ENCODE results near the gene PDLIM1. TPM values are rescaled to one million over a fixed set of nuclear protein-coding genes. Genes with fewer than 3 reads are reported as not detected.

The PDLIM1 gene
- total and polyA plus RNA-seq, 10 of the 15 experiments (the other 5 are each of a cell fraction or from before 2014, with no cell fraction given), result 95.7 to 714 (median 309) TPM

DNA sequence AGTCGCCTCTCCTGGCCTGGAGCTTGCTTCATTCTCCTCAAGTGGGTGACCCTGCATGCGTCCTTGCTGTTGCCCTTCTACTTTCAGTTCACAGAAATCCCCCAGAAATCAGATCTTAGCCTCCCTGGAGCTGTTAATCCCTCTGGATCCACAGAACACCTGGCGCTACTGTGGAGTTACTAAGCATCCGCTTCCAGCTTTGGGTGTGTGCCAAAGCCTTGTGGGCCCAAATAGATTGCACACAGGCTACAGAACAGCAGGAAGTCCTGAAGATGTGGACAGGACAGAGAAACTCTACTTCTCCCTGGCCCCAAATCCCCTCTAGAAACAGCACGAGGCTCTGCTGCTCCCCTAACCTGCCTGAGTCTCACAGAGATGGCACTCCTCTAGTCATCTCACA lies 36.6 kb upstream of the PDLIM1 start:
- ChIA-PET SMC1A (ENCODE audit: uncharacterized antibody, unreplicated experiment) (no interaction called here), CTCF (no interaction called here), RAD21 (ENCODE audit: unreplicated experiment) (no interaction called here), POLR2A (no interaction called here)
- H3K27ac ChIP-seq (ENCODE audit: control insufficient read depth, insufficient read depth), result no peak overlapping the region
- intact Hi-C loops (cut with micrococcal nuclease; ENCODE audit: unreplicated experiment), result no loop called here
- H3K4me2 ChIP-seq (ENCODE audit: control insufficient read depth, insufficient read depth), result no peak overlapping the region
- FAIRE-seq (no peak), ATAC-seq (no peak), DNase-seq (ENCODE audit: low read depth, low spot score) (no peak)
- H3K4me1 ChIP-seq (ENCODE audit: control insufficient read depth, insufficient read depth, low read length), result no peaks in the 10 kb centered on the region
- H2AFZ ChIP-seq (ENCODE audit: control insufficient read depth, low read depth, low read length), result no peak overlapping the region
- 58% methylated on average over 5 of the region's 5 CpGs for WGBS (ENCODE audit: insufficient coverage, insufficient replicate concordance, low lambda C conversion rate, missing lambda C conversion rate)
- no peaks in the 10 kb centered on the region for H4K20me1 ChIP-seq (ENCODE audit: control insufficient read depth, insufficient read depth)
- no peak overlapping the region for H3K9ac ChIP-seq (ENCODE audit: control insufficient read depth, insufficient read depth, low read length)
- no peak for TF ChIP-seq EZH2 (IDR thresholded peaks at IDR 0.05; ENCODE audit: borderline replicate concordance, control insufficient read depth, low read depth, low read length)
- H3K9me3 ChIP-seq (replicated peaks; ENCODE audit: control insufficient read depth, insufficient read depth, low read length), result no peaks in the 10 kb centered on the region
- H3K4me3 ChIP-seq, result no peak overlapping the region
- H3K27me3 ChIP-seq (replicated peaks in 1 of 2; ENCODE audit: control insufficient read depth in 2 of 2, insufficient read depth in 2 of 2, low read length in 1 of 2), result no peaks in the 10 kb centered on the region
- no TSS peak for BruUV-seq (replicated peaks)
- no peaks in the 10 kb centered on the region for H3K36me3 ChIP-seq (ENCODE audit: control insufficient read depth in 2 of 2, insufficient read depth in 2 of 2, low read length in 1 of 2)
- no peaks in the 10 kb centered on the region for H3K79me2 ChIP-seq (ENCODE audit: control insufficient read depth, insufficient read depth, low read length)
- in situ Hi-C loops (cut with MboI), result no loop called here

DNA sequence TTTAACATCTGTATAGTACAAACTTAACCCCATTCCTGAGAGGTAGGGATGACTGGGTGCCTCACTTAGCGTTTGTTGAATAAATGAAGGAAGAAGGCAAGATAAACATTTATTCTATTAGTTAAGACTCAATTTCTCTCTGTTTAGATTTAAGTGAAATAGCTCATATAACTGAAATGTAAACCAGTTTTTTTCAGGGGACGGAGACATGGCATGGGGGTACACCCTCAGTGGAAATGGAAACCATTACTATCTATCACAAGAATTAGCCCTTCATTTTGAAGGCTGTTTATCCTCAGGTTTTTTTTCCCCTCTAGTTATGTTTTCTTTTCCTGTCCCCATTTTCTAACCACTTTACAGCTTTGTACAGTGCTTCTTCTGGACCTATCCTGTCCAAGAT lies 35.6 kb upstream of the PDLIM1 start:
- Histone ChIP-seq H4K20me1 (ENCODE audit: control insufficient read depth, insufficient read depth) (no peaks in the 10 kb centered on the region), H3K4me2 (ENCODE audit: control insufficient read depth, insufficient read depth) (no peak overlapping the region), H3K36me3 (ENCODE audit: control insufficient read depth in 2 of 2, insufficient read depth in 2 of 2, low read length in 1 of 2) (no peaks in the 10 kb centered on the region), H3K9ac (ENCODE audit: control insufficient read depth, insufficient read depth, low read length) (no peak overlapping the region), H3K9me3 (replicated peaks; ENCODE audit: control insufficient read depth, insufficient read depth, low read length) (no peaks in the 10 kb centered on the region), H3K27me3 (replicated peaks in 1 of 2; ENCODE audit: control insufficient read depth in 2 of 2, insufficient read depth in 2 of 2, low read length in 1 of 2) (no peaks in the 10 kb centered on the region), H3K79me2 (ENCODE audit: control insufficient read depth, insufficient read depth, low read length) (no peaks in the 10 kb centered on the region), H2AFZ (ENCODE audit: control insufficient read depth, low read depth, low read length) (no peak overlapping the region), H3K4me1 (ENCODE audit: control insufficient read depth, insufficient read depth, low read length) (no peaks in the 10 kb centered on the region), H3K4me3 (no peak overlapping the region), H3K27ac (ENCODE audit: control insufficient read depth, insufficient read depth) (no peak overlapping the region)
- SMC1A ChIA-PET (ENCODE audit: uncharacterized antibody, unreplicated experiment), result interaction anchor here (0.5 to 0.7 kb wide), 2 partner anchors 38 to 65 kb away, joined by 3 to 4 read pairs; no protein-coding TSS in a partner anchor
- CTCF ChIA-PET, result no interaction called here
- RAD21 ChIA-PET (ENCODE audit: unreplicated experiment), result no interaction called here
- intact Hi-C loops (cut with micrococcal nuclease; ENCODE audit: unreplicated experiment) (no loop called here), in situ Hi-C loops (cut with MboI) (no loop called here)
- no peak for ATAC-seq
- no peak for DNase-seq (ENCODE audit: low read depth, low spot score)
- no peak for FAIRE-seq
- no TSS peak for BruUV-seq (replicated peaks)
- POLR2A ChIA-PET, result no interaction called here
- TF ChIP-seq PAX8 (IDR thresholded peaks at IDR 0.05) (no peak), JUND (IDR thresholded peaks at IDR 0.05; ENCODE audit: low read depth, low read length) (no peak), KAT2A (conservative IDR thresholded peaks at IDR 0.05; ENCODE audit: control insufficient read depth, low read depth, low read length) (no peak), SREBF2 (IDR thresholded peaks at IDR 0.05; ENCODE audit: low read length) (no peak), TARDBP (IDR thresholded peaks at IDR 0.05; ENCODE audit: borderline replicate concordance) (no peak), NFXL1 (IDR thresholded peaks at IDR 0.05; ENCODE audit: borderline replicate concordance) (no peak), EGR1 (IDR thresholded peaks at IDR 0.05; ENCODE audit: borderline replicate concordance in 1 of 2, low read depth in 2 of 2, low read length in 2 of 2) (no peak), EZH2 (IDR thresholded peaks at IDR 0.05; ENCODE audit: borderline replicate concordance, control insufficient read depth, low read depth, low read length) (no peak)
- TF ChIP-seq, protein P1, sequence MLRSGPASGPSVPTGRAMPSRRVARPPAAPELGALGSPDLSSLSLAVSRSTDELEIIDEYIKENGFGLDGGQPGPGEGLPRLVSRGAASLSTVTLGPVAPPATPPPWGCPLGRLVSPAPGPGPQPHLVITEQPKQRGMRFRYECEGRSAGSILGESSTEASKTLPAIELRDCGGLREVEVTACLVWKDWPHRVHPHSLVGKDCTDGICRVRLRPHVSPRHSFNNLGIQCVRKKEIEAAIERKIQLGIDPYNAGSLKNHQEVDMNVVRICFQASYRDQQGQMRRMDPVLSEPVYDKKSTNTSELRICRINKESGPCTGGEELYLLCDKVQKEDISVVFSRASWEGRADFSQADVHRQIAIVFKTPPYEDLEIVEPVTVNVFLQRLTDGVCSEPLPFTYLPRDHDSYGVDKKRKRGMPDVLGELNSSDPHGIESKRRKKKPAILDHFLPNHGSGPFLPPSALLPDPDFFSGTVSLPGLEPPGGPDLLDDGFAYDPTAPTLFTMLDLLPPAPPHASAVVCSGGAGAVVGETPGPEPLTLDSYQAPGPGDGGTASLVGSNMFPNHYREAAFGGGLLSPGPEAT (IDR thresholded peaks at IDR 0.05; ENCODE audit: low read depth), result no peak
- WGBS (ENCODE audit: insufficient coverage, insufficient replicate concordance, low lambda C conversion rate, missing lambda C conversion rate), result 100% methylated on average over 2 of the region's 2 CpGs

Measured in GM12878 (cell line).